OCI-LY1 (cell line): ENCODE results near the gene SYNE2.

ENCODE experiments used
- H2AFZ ChIP-seq: fragments of 200-600 bp; sonication (generic), shearing (Covaris generic); 2 replicates; pipeline ENCODE4 v1.6.0; 2014; ENCODE audit warnings: antibody characterized with exemption, mild to moderate bottlenecking, low read length
- H3F3A ChIP-seq: fragments of 200-600 bp; sonication (generic), shearing (Covaris generic); 2 replicates; pipeline ENCODE4 v1.6.0; 2014; ENCODE audit warnings: mild to moderate bottlenecking, antibody characterized with exemption, low read length, moderate library complexity; ENCODE audit not compliant: insufficient read depth
- H3K27ac ChIP-seq: fragments of 200-600 bp; sonication (generic); 2 replicates; pipeline ENCODE4 v1.5.1; 2014; ENCODE audit warnings: low read length, mixed run types, mild to moderate bottlenecking, low read depth; ENCODE audit not compliant: poor library complexity, severe bottlenecking
- H3K27me3 ChIP-seq: fragments of 200-600 bp; sonication (generic); 2 replicates; pipeline ENCODE4 v1.6.0; 2014; ENCODE audit warnings: antibody characterized with exemption, mild to moderate bottlenecking, low read length, moderate library complexity; ENCODE audit not compliant: insufficient read depth
- H3K36me3 ChIP-seq: fragments of 200-600 bp; sonication (generic); 2 replicates; pipeline ENCODE4 v1.6.1; 2014; ENCODE audit warnings: mild to moderate bottlenecking, antibody characterized with exemption, low read length, moderate library complexity, mixed read lengths; ENCODE audit not compliant: insufficient read depth
- H3K4me1 ChIP-seq: fragments of 200-600 bp; sonication (generic); 2 replicates; pipeline ENCODE4 v1.5.1; 2014; ENCODE audit warnings: mild to moderate bottlenecking, low read length, moderate library complexity; ENCODE audit not compliant: insufficient read depth, severe bottlenecking
- H3K4me2 ChIP-seq: fragments of 200-600 bp; sonication (generic), shearing (Covaris generic); 2 replicates; pipeline ENCODE4 v1.6.1; 2014; ENCODE audit warnings: low read length
- H3K4me3 ChIP-seq: fragments of 200-600 bp; sonication (generic); 2 replicates; pipeline ENCODE4 v1.5.1; 2014; ENCODE audit warnings: low read length, low read depth, mild to moderate bottlenecking, mixed read lengths; ENCODE audit not compliant: poor library complexity, severe bottlenecking
- H3K79me2 ChIP-seq: fragments of 200-600 bp; shearing (Covaris generic); 2 replicates; pipeline ENCODE4 v1.6.1; 2016; ENCODE audit warnings: mixed run types, low read length, mixed read lengths; ENCODE audit not compliant: insufficient read depth
- H3K9ac ChIP-seq: fragments of 200-600 bp; sonication (generic), shearing (Covaris generic); 2 replicates; pipeline ENCODE4 v1.6.1; 2014; ENCODE audit warnings: mild to moderate bottlenecking, low read length, mixed read lengths
- H3K9me2 ChIP-seq: fragments of 200-600 bp; sonication (generic), shearing (Covaris generic); 2 replicates; pipeline ENCODE4 v1.6.1; 2014; ENCODE audit warnings: low read depth, mild to moderate bottlenecking, low read length, mixed read lengths
- H3K9me3 ChIP-seq: fragments of 200-600 bp; shearing (Covaris generic); 2 replicates; pipeline ENCODE4 v1.6.1; 2014; ENCODE audit warnings: low read length, mixed read lengths
- H4K20me1 ChIP-seq: fragments of 200-600 bp; sonication (generic), shearing (Covaris generic); 2 replicates; pipeline ENCODE4 v1.6.0; 2016; ENCODE audit warnings: mild to moderate bottlenecking, low read length; ENCODE audit not compliant: insufficient read depth
- EZH2 ChIP-seq: fragments of 200-600 bp; sonication (generic), shearing (Covaris generic); IDR thresholded peaks from 2 replicates; pipeline ENCODE4 v1.8.0; 2017; ENCODE audit warnings: borderline replicate concordance, mixed run types, mild to moderate bottlenecking, antibody characterized with exemption, low read length, moderate library complexity, mixed read lengths
- TF ChIP-seq, protein P1 (sequence below): fragments of 200-600 bp; sonication (generic), shearing (Covaris generic); IDR thresholded peaks from 2 replicates; pipeline ENCODE4 v1.5.1; 2017; ENCODE audit warnings: mild to moderate bottlenecking, antibody characterized with exemption, low read length, moderate library complexity, mixed read lengths

The SYNE2 gene

DNA sequence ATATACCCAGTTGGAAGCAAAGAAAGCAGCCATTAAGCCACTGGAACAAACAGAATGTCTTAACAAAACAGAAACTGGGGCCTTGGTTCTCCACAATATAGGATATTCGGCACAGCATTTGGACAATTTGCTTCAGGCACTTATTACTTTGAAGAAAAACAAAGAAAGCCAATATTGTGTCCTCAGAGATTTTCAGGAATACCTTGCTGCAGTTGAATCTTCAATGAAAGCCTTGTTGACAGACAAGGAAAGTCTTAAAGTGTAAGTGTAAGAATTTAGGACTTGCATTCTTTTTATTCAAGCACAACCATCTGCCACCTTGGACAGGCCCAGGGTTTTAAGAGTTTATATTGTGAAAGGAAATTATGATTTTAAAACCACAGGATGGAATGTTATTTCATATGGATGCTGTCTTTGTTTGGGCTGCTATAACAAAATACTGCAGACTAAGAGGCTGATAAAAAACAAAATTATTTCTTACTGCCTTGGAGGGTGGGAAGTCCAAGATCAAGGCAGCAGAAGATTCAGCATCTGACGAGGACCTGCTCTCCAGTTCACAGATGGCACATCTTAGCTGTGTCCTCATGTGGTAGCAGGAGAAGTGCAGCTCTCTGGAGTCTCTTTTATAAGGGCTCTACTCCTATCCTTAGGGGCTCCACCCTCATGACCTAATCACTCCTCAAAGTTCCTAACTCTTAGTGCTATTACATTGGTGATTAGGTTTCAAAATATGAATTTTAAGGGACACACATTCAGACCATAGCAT, 197.0 kb downstream of the SYNE2 start:
- H3F3A ChIP-seq = no peaks in the 10 kb centered on the region
- no peaks in the 10 kb centered on the region for H3K9me3 ChIP-seq
- no peak overlapping the region for H3K4me3 ChIP-seq
- no peaks in the 10 kb centered on the region for H3K4me1 ChIP-seq
- TF ChIP-seq, protein P1, sequence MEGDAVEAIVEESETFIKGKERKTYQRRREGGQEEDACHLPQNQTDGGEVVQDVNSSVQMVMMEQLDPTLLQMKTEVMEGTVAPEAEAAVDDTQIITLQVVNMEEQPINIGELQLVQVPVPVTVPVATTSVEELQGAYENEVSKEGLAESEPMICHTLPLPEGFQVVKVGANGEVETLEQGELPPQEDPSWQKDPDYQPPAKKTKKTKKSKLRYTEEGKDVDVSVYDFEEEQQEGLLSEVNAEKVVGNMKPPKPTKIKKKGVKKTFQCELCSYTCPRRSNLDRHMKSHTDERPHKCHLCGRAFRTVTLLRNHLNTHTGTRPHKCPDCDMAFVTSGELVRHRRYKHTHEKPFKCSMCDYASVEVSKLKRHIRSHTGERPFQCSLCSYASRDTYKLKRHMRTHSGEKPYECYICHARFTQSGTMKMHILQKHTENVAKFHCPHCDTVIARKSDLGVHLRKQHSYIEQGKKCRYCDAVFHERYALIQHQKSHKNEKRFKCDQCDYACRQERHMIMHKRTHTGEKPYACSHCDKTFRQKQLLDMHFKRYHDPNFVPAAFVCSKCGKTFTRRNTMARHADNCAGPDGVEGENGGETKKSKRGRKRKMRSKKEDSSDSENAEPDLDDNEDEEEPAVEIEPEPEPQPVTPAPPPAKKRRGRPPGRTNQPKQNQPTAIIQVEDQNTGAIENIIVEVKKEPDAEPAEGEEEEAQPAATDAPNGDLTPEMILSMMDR = no peak
- no peak for TF ChIP-seq EZH2
- no peak overlapping the region for H3K9ac ChIP-seq
- H2AFZ ChIP-seq = no peak overlapping the region
- no peaks in the 10 kb centered on the region for H3K9me2 ChIP-seq
- H3K4me2 ChIP-seq = no peak overlapping the region
- no peak overlapping the region for H3K27ac ChIP-seq
- no peaks in the 10 kb centered on the region for H3K27me3 ChIP-seq
- H3K36me3 ChIP-seq = peaks cover 85% of the 10 kb centered on the region
- no peaks in the 10 kb centered on the region for H3K79me2 ChIP-seq
- H4K20me1 ChIP-seq = no peaks in the 10 kb centered on the region

DNA sequence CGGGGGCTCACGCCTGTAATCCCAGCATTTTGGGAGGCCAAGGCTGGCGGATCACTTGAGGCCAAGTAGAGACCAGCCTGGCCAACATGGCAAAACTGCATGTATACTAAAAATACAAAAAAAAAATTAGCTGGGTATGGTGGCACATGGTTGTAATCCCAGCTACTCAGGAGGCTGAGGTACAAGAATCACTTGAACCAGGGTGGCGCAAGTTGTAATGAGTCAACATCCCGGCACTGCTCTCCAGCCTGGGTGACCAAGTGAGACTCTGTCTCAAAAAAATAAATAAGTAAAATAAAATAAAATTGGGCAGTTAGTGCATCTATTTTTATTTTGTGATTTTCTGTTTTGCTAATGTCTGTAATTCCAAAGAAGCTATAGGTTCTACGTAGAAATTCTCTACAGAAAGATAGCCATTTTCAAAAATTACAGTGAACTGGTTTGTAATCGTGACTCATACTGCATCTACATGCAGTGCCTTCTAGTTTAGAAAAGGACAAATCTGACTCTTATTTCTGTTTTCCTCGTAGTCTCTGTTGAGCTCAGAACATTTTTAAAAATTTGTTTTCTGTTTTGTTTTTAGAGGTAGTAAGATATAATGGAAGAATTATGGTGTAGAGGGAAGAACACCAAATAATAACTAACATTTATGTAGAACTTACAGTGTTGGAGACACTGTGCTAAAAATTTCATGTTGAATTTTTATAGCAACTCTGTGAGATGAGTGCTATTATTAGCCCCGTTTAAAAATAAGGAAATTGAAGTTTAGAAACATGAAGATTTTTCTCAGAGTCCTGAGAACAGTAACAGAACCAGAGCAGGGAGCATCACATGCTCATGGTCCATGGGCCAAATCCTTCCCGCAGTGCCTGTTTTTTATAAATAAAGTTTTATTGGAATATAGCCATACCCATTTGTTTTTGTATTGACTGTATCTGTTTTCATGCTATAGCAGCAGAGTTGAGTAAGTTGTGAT, 201.2 kb downstream of the SYNE2 start:
- Histone ChIP-seq H3K4me3 (no peak overlapping the region), H3F3A (no peaks in the 10 kb centered on the region), H2AFZ (no peak overlapping the region), H3K79me2 (no peaks in the 10 kb centered on the region), H3K4me1 (no peaks in the 10 kb centered on the region), H3K27me3 (no peaks in the 10 kb centered on the region), H3K9me2 (no peaks in the 10 kb centered on the region), H3K27ac (no peak overlapping the region), H3K9ac (no peak overlapping the region), H3K4me2 (no peak overlapping the region), H4K20me1 (no peaks in the 10 kb centered on the region), H3K36me3 (peaks cover 67% of the 10 kb centered on the region), H3K9me3 (no peaks in the 10 kb centered on the region)
- TF ChIP-seq, protein P1 = no peak
- TF ChIP-seq EZH2 = no peak

DNA sequence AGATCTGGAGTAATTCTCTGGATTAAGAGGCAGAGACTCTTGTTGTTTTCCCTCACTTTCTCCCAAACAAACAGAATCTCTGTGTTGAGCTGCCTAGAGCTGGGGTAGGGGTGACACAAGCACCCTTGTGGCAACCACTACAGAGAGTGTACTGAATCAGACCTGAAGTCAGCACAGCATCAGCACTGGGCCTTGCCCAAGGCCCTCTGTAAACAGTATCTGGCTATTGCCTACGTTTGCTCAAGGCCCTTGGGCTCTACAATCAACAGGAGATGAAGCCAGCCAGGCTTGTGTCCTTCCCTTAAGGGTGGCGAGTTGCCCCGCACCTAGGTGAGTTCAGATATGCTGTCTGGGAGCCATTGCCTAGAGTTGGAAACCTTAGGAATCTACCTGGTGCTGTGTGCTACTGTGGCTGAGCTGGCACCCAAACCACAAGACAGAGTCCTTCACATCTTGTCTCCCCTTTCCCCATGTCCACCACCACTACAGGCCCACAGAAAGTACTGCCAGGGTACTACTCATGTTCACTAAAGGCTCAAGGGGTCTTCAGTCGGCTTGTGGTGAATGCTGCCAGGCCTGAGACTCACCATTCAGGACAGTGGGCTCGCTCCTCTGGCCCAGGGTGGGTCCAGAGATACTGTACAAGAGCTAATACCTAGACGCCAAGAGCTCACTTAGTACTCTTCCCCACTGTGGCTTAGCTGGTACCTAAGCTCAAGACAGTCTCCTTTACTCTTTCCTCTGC, 206.8 kb downstream of the SYNE2 start:
- no peaks in the 10 kb centered on the region for H3K79me2 ChIP-seq
- no peaks in the 10 kb centered on the region for H3F3A ChIP-seq
- H3K27ac ChIP-seq = no peak overlapping the region
- no peaks in the 10 kb centered on the region for H3K9me3 ChIP-seq
- H2AFZ ChIP-seq = no peak overlapping the region
- H3K36me3 ChIP-seq = peaks cover 47% of the 10 kb centered on the region
- no peaks in the 10 kb centered on the region for H3K9me2 ChIP-seq
- no peak overlapping the region for H3K4me2 ChIP-seq
- TF ChIP-seq, protein P1 = no peak
- TF ChIP-seq EZH2 = no peak
- H3K4me1 ChIP-seq = no peaks in the 10 kb centered on the region
- no peaks in the 10 kb centered on the region for H4K20me1 ChIP-seq
- no peaks in the 10 kb centered on the region for H3K27me3 ChIP-seq
- no peak overlapping the region for H3K4me3 ChIP-seq
- H3K9ac ChIP-seq = no peak overlapping the region
